K562 (cell line): ENCODE results near the gene SRCAP. TPM values are rescaled to one million over a fixed set of nuclear protein-coding genes. Genes with fewer than 3 reads are reported as not detected.

Experiments
- ARID4B ChIP-seq: sonication (generic); formaldehyde crosslinking; IDR thresholded peaks from 2 replicates; pipeline ENCODE4 v1.8.0; 2022; ENCODE audit warnings: mild to moderate bottlenecking, missing genetic modification reagents
- ARNT ChIP-seq, 2 experiments: fragments of 450-650 bp; IDR thresholded peaks; 2 replicates each; pipeline ENCODE4 v1.6.1; 2016; ENCODE audit warnings: mild to moderate bottlenecking in 1 of 2
- BCOR ChIP-seq: fragments of 450-650 bp; IDR thresholded peaks from 2 replicates; pipeline ENCODE4 v1.6.1; 2016
- CBFA2T3 ChIP-seq: fragments of 450-650 bp; IDR thresholded peaks from 2 replicates; pipeline ENCODE4 v1.6.1; 2017
- GATAD2A ChIP-seq: fragments of 450-650 bp; IDR thresholded peaks from 2 replicates; pipeline ENCODE4 v1.6.1; 2017
- LCOR ChIP-seq: sonication (generic); formaldehyde crosslinking; IDR thresholded peaks from 2 replicates; pipeline ENCODE4 v1.8.0; 2022; ENCODE audit warnings: mild to moderate bottlenecking, missing genetic modification reagents
- MTA1 ChIP-seq: fragments of 450-650 bp; IDR thresholded peaks from 2 replicates; pipeline ENCODE4 v1.6.1; 2017; ENCODE audit warnings: borderline replicate concordance
- POLR2H ChIP-seq: IDR thresholded peaks from 2 replicates; pipeline ENCODE4 v1.6.1; 2016; ENCODE audit warnings: missing genetic modification characterization, low read depth, mild to moderate bottlenecking, control low read depth, missing compliant biosample characterization, moderate library complexity
- POU5F1 ChIP-seq: fragments of 150-350 bp; IDR thresholded peaks from 2 replicates; pipeline ENCODE4 v1.6.1; 2014; ENCODE audit warnings: borderline replicate concordance, low read length, low read depth, mild to moderate bottlenecking; ENCODE audit not compliant: partially characterized antibody
- RFX1 ChIP-seq: fragments of 450-650 bp; IDR thresholded peaks from 2 replicates; pipeline ENCODE4 v1.6.1; 2016; ENCODE audit warnings: mild to moderate bottlenecking, moderate library complexity
- SFPQ ChIP-seq: fragments of 200-400 bp; formaldehyde crosslinking; IDR thresholded peaks from 2 replicates; pipeline ENCODE4 v1.6.1; 2017; ENCODE audit warnings: mild to moderate bottlenecking, low read depth, low read length, moderate library complexity
- SMARCC2 ChIP-seq: fragments of 450-650 bp; IDR thresholded peaks from 2 replicates; pipeline ENCODE4 v1.6.1; 2017; ENCODE audit warnings: antibody characterized with exemption, moderate library complexity, mild to moderate bottlenecking, low read depth
- TAF7 ChIP-seq: fragments of 450-650 bp; IDR thresholded peaks from 2 replicates; pipeline ENCODE4 v1.6.1; 2016; ENCODE audit warnings: missing genetic modification characterization, missing compliant biosample characterization
- YY1 ChIP-seq, 3 experiments: IDR thresholded peaks; 2 replicates each; pipeline ENCODE4 v1.6.1; 2011; ENCODE audit warnings: low read length in 2 of 3, mild to moderate bottlenecking in 2 of 3, moderate library complexity in 2 of 3, borderline replicate concordance in 1 of 3, control low read depth in 1 of 3, low read depth in 1 of 3; ENCODE audit not compliant: insufficient read depth in 3 of 3, insufficient replicate concordance in 2 of 3, control insufficient read depth in 1 of 3, insufficient read length in 1 of 3; ENCODE audit errors: extremely low read depth in 1 of 3
- ZBTB33 ChIP-seq: sonication (generic); formaldehyde crosslinking; IDR thresholded peaks from 2 replicates; pipeline ENCODE4 v1.8.1; 2023; ENCODE audit warnings: mild to moderate bottlenecking, missing genetic modification reagents
- ZNF146 ChIP-seq: IDR thresholded peaks from one replicate; pipeline ENCODE4 v1.6.1; 2018; ENCODE audit warnings: missing compliant biosample characterization; ENCODE audit not compliant: unreplicated experiment
- ZNF311 ChIP-seq: fragments of 250-450 bp; sonication (Bioruptor Pico); IDR thresholded peaks from 2 replicates; pipeline ENCODE4 v1.4.0; 2020; ENCODE audit warnings: mild to moderate bottlenecking, moderate library complexity
- ZNF75A ChIP-seq: fragments of 450-650 bp; formaldehyde crosslinking; IDR thresholded peaks from 2 replicates; pipeline ENCODE4 v1.4.0; 2020; ENCODE audit warnings: mild to moderate bottlenecking
- polyA plus RNA-seq, 8 experiments: library from polyadenylated mRNA; depleted of rRNA in 4 of 8; stranded (reverse) in 5 of 8; unstranded in 3 of 8; fragments of >200 nt; fragmentation: Nextera tagmentation in 2 of 8; fragmentation: Illumina TruSeq in 1 of 8; extraction: Ambion mirVana in 2 of 8; extraction: Trizol in 1 of 8; gene quantifications; 2 replicates each; pipeline versions ENCODE4 v1.2.1 to v1.2.3, GENCODE V29; 2011 to 2014; ENCODE audit warnings: inconsistent platforms in 1 of 8, missing spikeins in 1 of 8
- total RNA-seq, 7 experiments: library from RNA; depleted of rRNA in 6 of 7; stranded (reverse); fragments of >200 nt in 6 of 7; fragmentation: Illumina TruSeq in 2 of 7; extraction: Trizol in 2 of 7; gene quantifications; 2 replicates each; pipeline versions ENCODE4 v1.2.1 to v1.2.3, GENCODE V29; 2011 to 2021; ENCODE audit warnings: low replicate concordance in 1 of 7
- TF ChIP-seq, protein P1 (sequence below): fragments of 450-650 bp; IDR thresholded peaks from 2 replicates; pipeline ENCODE4 v1.6.1; 2016; ENCODE audit warnings: low read depth, mild to moderate bottlenecking, moderate library complexity

The SRCAP gene
- total and polyA plus RNA-seq, 9 of the 15 experiments (the other 6 are each of a cell fraction or from before 2014, with no cell fraction given): 0.21 to 62.6 (median 5.8) TPM

DNA sequence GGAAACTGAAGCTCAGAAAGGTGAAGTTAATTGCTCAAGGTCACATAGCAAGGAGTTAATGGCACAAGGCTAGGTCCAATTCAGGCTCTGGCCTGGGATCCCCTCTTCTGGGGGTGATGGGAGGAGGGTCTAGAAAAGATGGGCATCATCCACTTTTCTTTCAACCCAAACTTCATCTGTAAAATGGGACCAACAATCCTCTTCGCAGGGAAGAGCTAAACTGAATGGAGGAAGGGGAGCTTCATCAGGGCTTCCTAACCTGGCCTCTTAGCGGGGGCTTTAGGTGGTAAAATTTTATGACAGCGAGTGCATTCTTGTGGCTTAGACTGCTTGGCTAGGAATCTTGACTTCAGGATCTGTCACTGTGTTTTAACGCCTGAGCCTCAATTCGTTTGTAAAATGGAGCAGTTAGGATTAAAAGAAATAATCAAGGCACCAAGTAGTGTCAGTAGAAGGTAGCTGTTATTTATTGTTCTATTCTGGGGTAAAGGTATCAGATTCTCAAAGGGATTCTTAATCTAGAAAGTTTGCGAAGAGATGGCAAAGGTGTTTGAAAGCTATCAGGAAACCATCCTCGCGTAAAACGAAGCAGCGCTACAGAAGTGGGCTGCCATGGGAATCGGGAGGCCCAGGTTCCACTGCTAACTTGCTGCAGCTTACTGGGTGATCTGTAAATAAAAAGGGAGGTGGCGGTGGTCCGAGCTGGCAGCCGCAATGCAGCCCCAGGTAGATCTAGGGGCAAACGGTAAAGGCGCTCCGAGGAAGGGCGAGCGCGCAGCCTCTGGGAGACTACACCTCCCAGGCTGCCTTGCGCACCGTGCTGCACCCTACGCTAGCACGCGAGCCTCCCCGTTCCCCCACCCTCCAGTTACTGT, 1.5 kb upstream of the SRCAP start (continued):
- TF ChIP-seq ARID4B (CRISPR knock-in tag) (no peak), ZNF146 (CRISPR knock-in tag) (no peak), SMARCC2 (no peak), TAF7 (no peak), MTA1 (no peak), GATAD2A (no peak), LCOR (CRISPR knock-in tag) (0 out of 2 replicates have a peak, but pooled peaks have one; percentile 68), ARNT (IDR thresholded peaks at IDR 0.05) (no peak), POU5F1 (no peak), ZBTB33 (peak; percentile 67), ZNF311 (CRISPR knock-in tag) (no peak), CBFA2T3 (no peak), ZNF75A (CRISPR knock-in tag) (no peak), RFX1 (no peak), YY1 (IDR thresholded peaks at IDR 0.05; ENCODE audit: borderline replicate concordance in 1 of 3, control insufficient read depth in 1 of 3, extremely low read depth in 1 of 3, insufficient read depth in 3 of 3, insufficient read length in 1 of 3, insufficient replicate concordance in 2 of 3, low read depth in 1 of 3, low read length in 2 of 3) (no peak), BCOR (peak; percentile 41; the same call in 1 of the 2 replicates), SFPQ (no peak), POLR2H (tag) (no peak)
- TF ChIP-seq, protein P1, sequence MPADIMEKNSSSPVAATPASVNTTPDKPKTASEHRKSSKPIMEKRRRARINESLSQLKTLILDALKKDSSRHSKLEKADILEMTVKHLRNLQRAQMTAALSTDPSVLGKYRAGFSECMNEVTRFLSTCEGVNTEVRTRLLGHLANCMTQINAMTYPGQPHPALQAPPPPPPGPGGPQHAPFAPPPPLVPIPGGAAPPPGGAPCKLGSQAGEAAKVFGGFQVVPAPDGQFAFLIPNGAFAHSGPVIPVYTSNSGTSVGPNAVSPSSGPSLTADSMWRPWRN: no peak
